HG03103 (cell line): ENCODE data around the gene HOTAIR.

Source experiments
- ATAC-seq: cut with Tn5 transposase; IDR thresholded peaks from one replicate; pipeline ENCODE4 v1.9.1; 2021; ENCODE audit warnings: low read depth; ENCODE audit not compliant: unreplicated experiment

HOTAIR gene

GRCh38 chr12:53976823-53977595 is 2.3 kb upstream of the HOTAIR start:
- ATAC-seq = no peak

- ATAC-seq = no peak
These were observed 1.5 kb upstream of the HOTAIR start for GRCh38 chr12:53976172-53976822.

- ATAC-seq = no peak
These were observed 862 bp upstream of the HOTAIR start for GRCh38 chr12:53975479-53976152.

- ATAC-seq = no peak
These were observed 314 bp upstream of the HOTAIR start for GRCh38 chr12:53975064-53975471.

- ATAC-seq = no peak
These were observed 1.3 kb downstream of the HOTAIR start for GRCh38 chr12:53973236-53974042.

GRCh38 chr12:53972722-53973235 is 2.0 kb downstream of the HOTAIR start, which contains the start of gene HOXC11:
Gene HOXC11, plus strand, starts transcription at chr12:53973126. Its CDS starts 116 bp downstream, at chr12:53973242.
- no peak for ATAC-seq

- no peak for ATAC-seq
These were observed 2.5 kb downstream of the HOTAIR start for GRCh38 chr12:53972152-53972702.

- ATAC-seq = no peak
These were observed 3.1 kb downstream of the HOTAIR start for GRCh38 chr12:53971686-53972085.

GRCh38 chr12:53971129-53971528 is 3.6 kb downstream of the HOTAIR start:
- no peak for ATAC-seq

- no peak for ATAC-seq
These were observed 4.3 kb downstream of the HOTAIR start for GRCh38 chr12:53970451-53970850.

- no peak for ATAC-seq
These were observed 5.0 kb downstream of the HOTAIR start for GRCh38 chr12:53969588-53970259.

GRCh38 chr12:53968214-53969127 is 6.3 kb downstream of the HOTAIR start:
- ATAC-seq = no peak

- ATAC-seq = no peak
These were observed 7.3 kb downstream of the HOTAIR start for GRCh38 chr12:53967421-53967925.

GRCh38 chr12:53966385-53967133 is 8.2 kb downstream of the HOTAIR start:
- no peak for ATAC-seq

GRCh38 chr12:53966085-53966384 is 8.7 kb downstream of the HOTAIR start:
- ATAC-seq = no peak

- no peak for ATAC-seq
These were observed 9.3 kb downstream of the HOTAIR start for GRCh38 chr12:53965281-53966084.

GRCh38 chr12:53964315-53964713 is 10.4 kb downstream of the HOTAIR start:
- ATAC-seq = no peak
